22Rv1 (cell line): ENCODE results near the gene IL1RAPL2.
"Not testable (repeated sequence)": the region's sequence is repeated elsewhere in the genome, so short reads cannot be mapped to it uniquely, and the experiment has no call there.

Experiments
- H3K27ac ChIP-seq: fragments of 450-650 bp; 2 replicates; pipeline ENCODE4 v1.5.1; 2017
- CTCF ChIP-seq: fragments of 450-650 bp; IDR thresholded peaks from 2 replicates; pipeline ENCODE4 v1.5.1; 2017; ENCODE audit warnings: mild to moderate bottlenecking
- ZFX ChIP-seq: fragments of 450-650 bp; IDR thresholded peaks from 2 replicates; pipeline ENCODE4 v1.6.1; 2017; ENCODE audit warnings: antibody characterized with exemption, borderline replicate concordance

The IL1RAPL2 gene

GRCh38 chrX:104659005-104659744 is 93.2 kb downstream of the IL1RAPL2 start:
- H3K27ac ChIP-seq: no peak overlapping the region

GRCh38 chrX:104660092-104660491 is 94.1 kb downstream of the IL1RAPL2 start:
- no peak for TF ChIP-seq ZFX
- no peak for TF ChIP-seq CTCF
- H3K27ac ChIP-seq: no peak overlapping the region

More at GRCh38 chrX:104659005-104659744, 93.2 kb downstream of the IL1RAPL2 start:
- TF ChIP-seq ZFX: no peak
- TF ChIP-seq CTCF: no peak

- no peak for TF ChIP-seq CTCF
- no peak for TF ChIP-seq ZFX
- H3K27ac ChIP-seq: no peak overlapping the region
These were observed 96.7 kb downstream of the IL1RAPL2 start for GRCh38 chrX:104662694-104663093.

- no peak overlapping the region for H3K27ac ChIP-seq
- TF ChIP-seq CTCF (no peak), ZFX (no peak)
These were observed 99.7 kb downstream of the IL1RAPL2 start for GRCh38 chrX:104665691-104666090.

GRCh38 chrX:104668550-104668949 is 102.6 kb downstream of the IL1RAPL2 start:
- peak; percentile 27 for TF ChIP-seq CTCF
- TF ChIP-seq ZFX: no peak
- H3K27ac ChIP-seq: no peak overlapping the region

- H3K27ac ChIP-seq: no peak overlapping the region
- TF ChIP-seq CTCF (no peak), ZFX (no peak)
These were observed 103.1 kb downstream of the IL1RAPL2 start for GRCh38 chrX:104669063-104669462.

GRCh38 chrX:104670051-104670450 is 104.1 kb downstream of the IL1RAPL2 start:
- H3K27ac ChIP-seq: no peak overlapping the region
- TF ChIP-seq ZFX (no peak), CTCF (no peak)

GRCh38 chrX:104677517-104677916 is 111.5 kb downstream of the IL1RAPL2 start:
- not testable (repeated sequence) for H3K27ac ChIP-seq
